ENCODE measurements around the gene FAM81B.
A peak's percentile ranks its signal among the peaks of the same experiment; 100 is the strongest.
"Not testable (repeated sequence)": the region's sequence is repeated elsewhere in the genome, so short reads cannot be mapped to it uniquely, and the experiment has no call there.

Gene FAM81B

GRCh38 chr5:95380103-95380628, 11.0 kb upstream of the FAM81B start:
- H3K4me3 ChIP-seq (ENCODE audit: low read depth, low read length): no peak overlapping the region
- DNase-seq (ENCODE audit: low read depth): no peak
- in situ Hi-C loops (cut with HindIII; ENCODE audit: low sequenced_read_pairs): no loop called here
- TF ChIP-seq CTCF (IDR thresholded peaks at IDR 0.05; ENCODE audit: low read depth, low read length, missing control alignments): no peak

GRCh38 chr5:95382801-95383200, 8.4 kb upstream of the FAM81B start:
- no peak for DNase-seq (ENCODE audit: low read depth)
- TF ChIP-seq CTCF (IDR thresholded peaks at IDR 0.05; ENCODE audit: low read depth, low read length, missing control alignments): no peak
- in situ Hi-C loops (cut with HindIII; ENCODE audit: low sequenced_read_pairs): no loop called here
- H3K4me3 ChIP-seq (ENCODE audit: low read depth, low read length): no peak overlapping the region

GRCh38 chr5:95384485-95385213, 6.5 kb upstream of the FAM81B start:
- in situ Hi-C loops (cut with HindIII; ENCODE audit: low sequenced_read_pairs): no loop called here
- DNase-seq (ENCODE audit: low read depth): no peak
- TF ChIP-seq CTCF (IDR thresholded peaks at IDR 0.05; ENCODE audit: low read depth, low read length, missing control alignments): no peak
- no peak overlapping the region for H3K4me3 ChIP-seq (ENCODE audit: low read depth, low read length)

GRCh38 chr5:95385334-95385733, 5.8 kb upstream of the FAM81B start:
- DNase-seq (ENCODE audit: low read depth): no peak
- TF ChIP-seq CTCF (IDR thresholded peaks at IDR 0.05; ENCODE audit: low read depth, low read length, missing control alignments): no peak
- in situ Hi-C loops (cut with HindIII; ENCODE audit: low sequenced_read_pairs): no loop called here
- H3K4me3 ChIP-seq (ENCODE audit: low read depth, low read length): no peak overlapping the region

GRCh38 chr5:95391965-95392364, 799 bp downstream of the FAM81B start:
- in situ Hi-C loops (cut with HindIII; ENCODE audit: low sequenced_read_pairs); H3K4me3 ChIP-seq (ENCODE audit: low read depth, low read length); DNase-seq (ENCODE audit: low read depth): not testable (repeated sequence)

- no peak overlapping the region for H3K4me3 ChIP-seq (ENCODE audit: low read depth, low read length)
- in situ Hi-C loops (cut with HindIII; ENCODE audit: low sequenced_read_pairs): no loop called here
- no peak for TF ChIP-seq CTCF (IDR thresholded peaks at IDR 0.05; ENCODE audit: low read depth, low read length, missing control alignments)
- DNase-seq (ENCODE audit: low read depth): peak; percentile 12
Measured at GRCh38 chr5:95392593-95393182, 1.5 kb downstream of the FAM81B start.

- H3K4me3 ChIP-seq (ENCODE audit: low read depth, low read length): no peak overlapping the region
- TF ChIP-seq CTCF (IDR thresholded peaks at IDR 0.05; ENCODE audit: low read depth, low read length, missing control alignments): no peak
- no peak for DNase-seq (ENCODE audit: low read depth)
- in situ Hi-C loops (cut with HindIII; ENCODE audit: low sequenced_read_pairs): no loop called here
Measured at GRCh38 chr5:95393279-95393678, 2.1 kb downstream of the FAM81B start.
